Measurements from ENCODE around the gene MACROD2. TPM values are rescaled to one million over a fixed set of nuclear protein-coding genes. Genes with fewer than 3 reads are reported as not detected.

The MACROD2 gene
- total and polyA plus RNA-seq, 2 of the 4 experiments (the other 2 are of a cell fraction), result not detected

DNA sequence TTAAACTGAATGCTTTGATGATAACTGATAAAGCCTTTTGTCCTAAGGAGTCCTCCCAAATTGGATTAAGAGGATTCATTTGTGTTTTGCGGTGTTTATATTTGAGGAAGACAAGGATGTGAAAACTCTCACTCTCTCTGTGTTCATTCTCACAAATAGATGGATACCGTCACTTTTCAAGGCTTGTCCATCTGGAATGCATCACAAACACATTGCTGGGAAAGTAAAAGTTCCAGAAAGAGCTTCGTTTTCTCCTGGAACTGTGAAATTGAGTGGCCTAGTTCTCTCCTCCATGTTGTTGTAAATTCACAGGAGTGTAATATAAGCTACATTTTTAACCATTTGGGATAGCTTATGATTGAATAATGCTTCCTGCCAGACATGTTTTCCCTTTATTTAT lies 923.7 kb downstream of the MACROD2 start:
- H4K91ac ChIP-seq (ENCODE audit: insufficient read depth, low read depth, low read length), result no peak overlapping the region
- intact Hi-C loops (cut with micrococcal nuclease) (no loop called here), in situ Hi-C loops (cut with MboI; ENCODE audit: low sequenced_read_pairs) (no loop called here), dilution Hi-C loops (cut with HindIII; ENCODE audit: low sequenced_read_pairs, unreplicated experiment) (no loop called here)
- H3K14ac ChIP-seq (replicated peaks; ENCODE audit: low read depth, low read length), result no peak overlapping the region
- no peaks in the 10 kb centered on the region for H3K4me1 ChIP-seq (ENCODE audit: control insufficient read depth, insufficient read depth, low read length)
- H4K5ac ChIP-seq (ENCODE audit: low read depth, low read length), result no peak overlapping the region
- H3K9me1 ChIP-seq (ENCODE audit: insufficient read depth, low read length), result no peaks in the 10 kb centered on the region
- no peak overlapping the region for H3K56ac ChIP-seq (ENCODE audit: extremely low read depth, insufficient read depth, low read length)
- no peak overlapping the region for H2AFZ ChIP-seq (replicated peaks; ENCODE audit: low read length, poor library complexity)
- ChIA-PET CTCF (interaction anchor here (0.5 kb wide), 1 partner anchor 509 kb away, joined by 3 read pairs; no protein-coding TSS in a partner anchor), POLR2A (ENCODE audit: unreplicated experiment) (no interaction called here)
- H3K36me3 ChIP-seq (ENCODE audit: control insufficient read depth, insufficient read depth, low read length), result no peaks in the 10 kb centered on the region
- no peak overlapping the region for H2BK20ac ChIP-seq (ENCODE audit: low read depth, low read length)
- no peak overlapping the region for H3K18ac ChIP-seq (ENCODE audit: low read depth, low read length)
- DNase-seq (no peak), ATAC-seq (ENCODE audit: low read depth) (no peak)
- no peak overlapping the region for H2BK15ac ChIP-seq (ENCODE audit: low read depth, low read length)
- H2BK120ac ChIP-seq (ENCODE audit: low read depth, low read length), result no peak overlapping the region
- no peak overlapping the region for H3K23ac ChIP-seq (ENCODE audit: low read depth, low read length)
- WGBS, 2 experiments (ENCODE audit: extremely low coverage in 2 of 2, insufficient read length in 1 of 2), result no CpG with 5 or more reads among the region's 3 CpGs
- H3K9me3 ChIP-seq (ENCODE audit: control insufficient read depth, insufficient read depth, low read length), result peaks cover 1% of the 10 kb centered on the region; the same call in 1 of the 2 replicates
- no TSS peak for BruUV-seq (replicated peaks)
- no peaks in the 10 kb centered on the region for H3K79me1 ChIP-seq (ENCODE audit: low read depth in 1 of 2, low read length in 2 of 2)
- no peak overlapping the region for H3K4me2 ChIP-seq (ENCODE audit: low read depth, low read length)
- no peaks in the 10 kb centered on the region for H3K27me3 ChIP-seq (ENCODE audit: control insufficient read depth, insufficient read depth, low read length)
- no peaks in the 10 kb centered on the region for H4K20me1 ChIP-seq (ENCODE audit: insufficient read depth, low read length)
- no peak overlapping the region for H4K8ac ChIP-seq (ENCODE audit: low read depth in 2 of 2, low read length in 2 of 2)
- no peak overlapping the region for H2AK9ac ChIP-seq (replicated peaks; ENCODE audit: low read depth, low read length, poor library complexity)
- H2BK5ac ChIP-seq (ENCODE audit: low read depth, low read length, poor library complexity, severe bottlenecking), result no peak overlapping the region
- TF ChIP-seq BHLHE40 (IDR thresholded peaks at IDR 0.05; ENCODE audit: low read depth, low read length), result no peak
- TF ChIP-seq, protein P1, sequence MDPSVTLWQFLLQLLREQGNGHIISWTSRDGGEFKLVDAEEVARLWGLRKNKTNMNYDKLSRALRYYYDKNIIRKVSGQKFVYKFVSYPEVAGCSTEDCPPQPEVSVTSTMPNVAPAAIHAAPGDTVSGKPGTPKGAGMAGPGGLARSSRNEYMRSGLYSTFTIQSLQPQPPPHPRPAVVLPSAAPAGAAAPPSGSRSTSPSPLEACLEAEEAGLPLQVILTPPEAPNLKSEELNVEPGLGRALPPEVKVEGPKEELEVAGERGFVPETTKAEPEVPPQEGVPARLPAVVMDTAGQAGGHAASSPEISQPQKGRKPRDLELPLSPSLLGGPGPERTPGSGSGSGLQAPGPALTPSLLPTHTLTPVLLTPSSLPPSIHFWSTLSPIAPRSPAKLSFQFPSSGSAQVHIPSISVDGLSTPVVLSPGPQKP (IDR thresholded peaks at IDR 0.05; ENCODE audit: borderline replicate concordance, low read depth, low read length), result no peak
- no peak for TF ChIP-seq FOS (IDR thresholded peaks at IDR 0.05; ENCODE audit: low read depth, low read length)
- TF ChIP-seq MAFK (IDR thresholded peaks at IDR 0.05; ENCODE audit: low read depth, low read length), result no peak
- no peak overlapping the region for H2AK5ac ChIP-seq (ENCODE audit: low read depth, low read length)
- no peak overlapping the region for H3K9ac ChIP-seq (ENCODE audit: low read depth, low read length)
- no peak overlapping the region for H3K27ac ChIP-seq (ENCODE audit: insufficient read depth, low read length)
- H3K4me3 ChIP-seq (ENCODE audit: insufficient read depth, low read depth, low read length), result no peak overlapping the region
- H3K4ac ChIP-seq (ENCODE audit: low read depth, low read length), result no peak overlapping the region

Data from IMR-90 (cell line).